Activated CD4-positive, alpha-beta T cell treated with anti-CD3 and anti-CD28 coated beads for 36 hours (primary cell): ENCODE data around the gene IMPG2. TPM values are rescaled to one million over a fixed set of nuclear protein-coding genes. Genes with fewer than 3 reads are reported as not detected.

Experiments
- ATAC-seq: fragments of 200-7000 bp; cut with Tn5 transposase; one replicate; pipeline ENCODE4 v1.10.0; 2021; ENCODE audit warnings: mild to moderate bottlenecking, moderate library complexity
- CTCF ChIA-PET: fragments of 350-600 bp; sonication (Branson Sonifier 250); formaldehyde crosslinking; loops from one replicate; lab custom pipeline; 2021; ENCODE audit warnings: antibody characterized with exemption; lab: Charles Lee
- POLR2A ChIA-PET: fragments of 350-600 bp; sonication (Branson Sonifier 250); formaldehyde crosslinking; loops from one replicate; lab custom pipeline; 2021; ENCODE audit warnings: antibody characterized with exemption, inconsistent platforms; lab: Charles Lee
- DNase-seq: peaks from one replicate; pipeline ENCODE4 v3.0.0-alpha.2; 2020
- H3K27ac Mint-ChIP-seq: one replicate; pipeline ENCODE4 v1.8.0; 2021; ENCODE audit warnings: mixed read lengths
- H3K27me3 Mint-ChIP-seq: one replicate; pipeline ENCODE4 v1.8.0; 2021; ENCODE audit warnings: mixed read lengths
- H3K36me3 Mint-ChIP-seq: one replicate; pipeline ENCODE4 v1.8.0; 2021; ENCODE audit warnings: low read depth, mixed read lengths
- H3K4me1 Mint-ChIP-seq: one replicate; pipeline ENCODE4 v1.8.0; 2021; ENCODE audit warnings: mixed read lengths
- H3K4me3 Mint-ChIP-seq: one replicate; pipeline ENCODE4 v1.8.0; 2021; ENCODE audit warnings: mild to moderate bottlenecking, moderate library complexity, mixed read lengths
- H3K9me3 Mint-ChIP-seq: one replicate; pipeline ENCODE4 v1.8.0; 2021; ENCODE audit warnings: low read depth, mixed read lengths
- intact Hi-C, 2 experiments: fragments of 100-400 bp; cut with DNase I in 1 of 2; cut with micrococcal nuclease in 1 of 2; formaldehyde crosslinking; loops; one replicate each; pipeline versions ENCODE4 v1.14.2 to v1.15.1; 2022 to 2024; cut with DNase I, micrococcal nuclease
- total RNA-seq, 2 experiments: library from RNA; stranded (reverse); gene quantifications; one replicate each; pipeline ENCODE4 v1.2.3, GENCODE V29; 2021

The IMPG2 gene
- total RNA-seq: under 1 TPM; 0.12 to 0.14 TPM

GRCh38 chr3:101320475-101320874, at the start of gene IMPG2:
TSS of gene IMPG2 (minus strand) at chr3:101320575. CDS start at chr3:101320372, 203 bp downstream.
- CTCF ChIA-PET: no interaction called here
- intact Hi-C loops: no loop called here
- DNase-seq: no peak
- no peak within 1 kb of the TSS for H3K27ac Mint-ChIP-seq
- no peaks in the 10 kb centered on the region for H3K4me1 Mint-ChIP-seq
- ATAC-seq: no peak
- no peaks in the 10 kb centered on the region for H3K9me3 Mint-ChIP-seq
- H3K4me3 Mint-ChIP-seq: no peak within 1 kb of the TSS
- POLR2A ChIA-PET: interaction anchor here (0.7 kb wide), 1 partner anchor 971 kb away, joined by 3 read pairs; no protein-coding TSS in a partner anchor
- H3K27me3 Mint-ChIP-seq: no peaks in the 10 kb centered on the region
- peaks cover 2% of the 10 kb centered on the region for H3K36me3 Mint-ChIP-seq

- DNase-seq (no peak), ATAC-seq (no peak)
- no peak overlapping the region for H3K27ac Mint-ChIP-seq
- ChIA-PET POLR2A (no interaction called here), CTCF (no interaction called here)
- H3K9me3 Mint-ChIP-seq: peaks cover 6% of the 10 kb centered on the region
- intact Hi-C loops: no loop called here
- H3K36me3 Mint-ChIP-seq: peaks cover 19% of the 10 kb centered on the region
- H3K4me1 Mint-ChIP-seq: no peaks in the 10 kb centered on the region
- no peak overlapping the region for H3K4me3 Mint-ChIP-seq
- H3K27me3 Mint-ChIP-seq: no peaks in the 10 kb centered on the region
These were observed 42.0 kb upstream of the IMPG2 start for GRCh38 chr3:101362406-101362805.

GRCh38 chr3:101351829-101352228, 31.5 kb upstream of the IMPG2 start:
- Mint-ChIP-seq H3K4me1 (peaks cover 2% of the 10 kb centered on the region), H3K27ac (no peak overlapping the region), H3K4me3 (no peak overlapping the region), H3K27me3 (no peaks in the 10 kb centered on the region), H3K9me3 (no peaks in the 10 kb centered on the region), H3K36me3 (peaks cover 8% of the 10 kb centered on the region)
- intact Hi-C loops: no loop called here
- DNase-seq (no peak), ATAC-seq (no peak)
- ChIA-PET POLR2A (no interaction called here), CTCF (no interaction called here)

- Mint-ChIP-seq H3K9me3 (no peaks in the 10 kb centered on the region), H3K4me3 (no peak overlapping the region), H3K36me3 (peaks cover 11% of the 10 kb centered on the region), H3K27ac (no peak overlapping the region), H3K27me3 (no peaks in the 10 kb centered on the region), H3K4me1 (no peaks in the 10 kb centered on the region)
- no peak for DNase-seq
- CTCF ChIA-PET: interaction anchor here (0.7 kb wide), 1 partner anchor 268 kb away, joined by 4 read pairs; no protein-coding TSS in a partner anchor
- no peak for ATAC-seq
- intact Hi-C loops: no loop called here
- POLR2A ChIA-PET: interaction anchor here (0.7 kb wide), 1 partner anchor 1080 kb away, joined by 3 read pairs; no protein-coding TSS in a partner anchor
These were observed 20.2 kb upstream of the IMPG2 start for GRCh38 chr3:101340591-101340990.

GRCh38 chr3:101333883-101334282, 13.5 kb upstream of the IMPG2 start:
- CTCF ChIA-PET: no interaction called here

GRCh38 chr3:101329016-101329673, 8.8 kb upstream of the IMPG2 start:
- no peaks in the 10 kb centered on the region for H3K27me3 Mint-ChIP-seq
- POLR2A ChIA-PET: interaction anchor here (0.7 kb wide), 1 partner anchor 18 kb away, joined by 3 read pairs; no protein-coding TSS in a partner anchor
- no peak for DNase-seq
- H3K4me3 Mint-ChIP-seq: no peak overlapping the region
- H3K9me3 Mint-ChIP-seq: no peaks in the 10 kb centered on the region
- CTCF ChIA-PET: interaction anchor here (1.1 kb wide), 1 partner anchor 13 kb away, joined by 3 read pairs; no protein-coding TSS in a partner anchor
- peaks cover 17% of the 10 kb centered on the region for H3K36me3 Mint-ChIP-seq
- no peak overlapping the region for H3K27ac Mint-ChIP-seq
- no peak for ATAC-seq
- H3K4me1 Mint-ChIP-seq: no peaks in the 10 kb centered on the region
- intact Hi-C loops: no loop called here

More at GRCh38 chr3:101333883-101334282, 13.5 kb upstream of the IMPG2 start:
- intact Hi-C loops: no loop called here
- Mint-ChIP-seq H3K27me3 (no peaks in the 10 kb centered on the region), H3K36me3 (peaks cover 11% of the 10 kb centered on the region), H3K4me3 (no peak overlapping the region), H3K9me3 (no peaks in the 10 kb centered on the region), H3K4me1 (no peaks in the 10 kb centered on the region), H3K27ac (no peak overlapping the region)
- DNase-seq (no peak), ATAC-seq (no peak)
- POLR2A ChIA-PET: no interaction called here

GRCh38 chr3:101325393-101326134, 5.2 kb upstream of the IMPG2 start:
- H3K4me3 Mint-ChIP-seq: no peak overlapping the region
- H3K27ac Mint-ChIP-seq: no peak overlapping the region
- intact Hi-C loops: no loop called here
- ATAC-seq (no peak), DNase-seq (no peak)
- no peaks in the 10 kb centered on the region for H3K27me3 Mint-ChIP-seq
- peaks cover 16% of the 10 kb centered on the region for H3K36me3 Mint-ChIP-seq
- ChIA-PET CTCF (interaction anchor here (0.6 to 1.5 kb wide), 3 partner anchors 19 to 463 kb away, joined by 3 to 4 read pairs (median 3); no protein-coding TSS in a partner anchor), POLR2A (no interaction called here)
- H3K9me3 Mint-ChIP-seq: no peaks in the 10 kb centered on the region
- no peaks in the 10 kb centered on the region for H3K4me1 Mint-ChIP-seq

GRCh38 chr3:101319531-101319930, 844 bp downstream of the IMPG2 start:
- intact Hi-C loops: no loop called here
- POLR2A ChIA-PET: interaction anchor here (0.5 kb wide), 1 partner anchor 552 kb away, joined by 4 read pairs; no protein-coding TSS in a partner anchor
- peaks cover 2% of the 10 kb centered on the region for H3K36me3 Mint-ChIP-seq
- DNase-seq: no peak
- H3K27ac Mint-ChIP-seq: no peak overlapping the region
- no peak for ATAC-seq
- CTCF ChIA-PET: interaction anchor here (0.9 kb wide), 1 partner anchor 15 kb away, joined by 3 read pairs; no protein-coding TSS in a partner anchor
- H3K4me3 Mint-ChIP-seq: no peak overlapping the region
- no peaks in the 10 kb centered on the region for H3K27me3 Mint-ChIP-seq
- H3K9me3 Mint-ChIP-seq: no peaks in the 10 kb centered on the region
- H3K4me1 Mint-ChIP-seq: no peaks in the 10 kb centered on the region

GRCh38 chr3:101312545-101312944, 7.8 kb downstream of the IMPG2 start:
- H3K4me1 Mint-ChIP-seq: no peaks in the 10 kb centered on the region
- H3K27ac Mint-ChIP-seq: no peak overlapping the region
- CTCF ChIA-PET: no interaction called here
- H3K36me3 Mint-ChIP-seq: peaks cover 19% of the 10 kb centered on the region
- intact Hi-C loops: no loop called here
- no peak for ATAC-seq
- H3K9me3 Mint-ChIP-seq: peaks cover 23% of the 10 kb centered on the region
- no peak for DNase-seq
- POLR2A ChIA-PET: no interaction called here
- no peaks in the 10 kb centered on the region for H3K27me3 Mint-ChIP-seq
- no peak overlapping the region for H3K4me3 Mint-ChIP-seq

GRCh38 chr3:101311676-101312075, 8.7 kb downstream of the IMPG2 start:
- H3K27me3 Mint-ChIP-seq: no peaks in the 10 kb centered on the region
- DNase-seq: no peak
- H3K36me3 Mint-ChIP-seq: peaks cover 22% of the 10 kb centered on the region
- no peak for ATAC-seq
- no peak overlapping the region for H3K4me3 Mint-ChIP-seq
- intact Hi-C loops: no loop called here
- H3K4me1 Mint-ChIP-seq: no peaks in the 10 kb centered on the region
- peaks cover 27% of the 10 kb centered on the region for H3K9me3 Mint-ChIP-seq
- H3K27ac Mint-ChIP-seq: no peak overlapping the region
- POLR2A ChIA-PET: no interaction called here
- CTCF ChIA-PET: interaction anchor here (0.7 kb wide), 1 partner anchor 11 kb away, joined by 3 read pairs; no protein-coding TSS in a partner anchor

- no peak overlapping the region for H3K27ac Mint-ChIP-seq
- peaks cover 22% of the 10 kb centered on the region for H3K36me3 Mint-ChIP-seq
- intact Hi-C loops: no loop called here
- H3K4me1 Mint-ChIP-seq: no peaks in the 10 kb centered on the region
- DNase-seq (no peak), ATAC-seq (no peak)
- no peaks in the 10 kb centered on the region for H3K27me3 Mint-ChIP-seq
- ChIA-PET CTCF (interaction anchor here (0.7 kb wide), 1 partner anchor 10 kb away, joined by 3 read pairs; no protein-coding TSS in a partner anchor), POLR2A (no interaction called here)
- H3K9me3 Mint-ChIP-seq: peaks cover 27% of the 10 kb centered on the region
- no peak overlapping the region for H3K4me3 Mint-ChIP-seq
These were observed 9.4 kb downstream of the IMPG2 start for GRCh38 chr3:101310978-101311375.
